Measurements from ENCODE around the gene NEK8.
A peak's percentile ranks its signal among the peaks of the same experiment; 100 is the strongest.
"Not testable (repeated sequence)": the region's sequence is repeated elsewhere in the genome, so short reads cannot be mapped to it uniquely, and the experiment has no call there.

NEK8 gene

DNA sequence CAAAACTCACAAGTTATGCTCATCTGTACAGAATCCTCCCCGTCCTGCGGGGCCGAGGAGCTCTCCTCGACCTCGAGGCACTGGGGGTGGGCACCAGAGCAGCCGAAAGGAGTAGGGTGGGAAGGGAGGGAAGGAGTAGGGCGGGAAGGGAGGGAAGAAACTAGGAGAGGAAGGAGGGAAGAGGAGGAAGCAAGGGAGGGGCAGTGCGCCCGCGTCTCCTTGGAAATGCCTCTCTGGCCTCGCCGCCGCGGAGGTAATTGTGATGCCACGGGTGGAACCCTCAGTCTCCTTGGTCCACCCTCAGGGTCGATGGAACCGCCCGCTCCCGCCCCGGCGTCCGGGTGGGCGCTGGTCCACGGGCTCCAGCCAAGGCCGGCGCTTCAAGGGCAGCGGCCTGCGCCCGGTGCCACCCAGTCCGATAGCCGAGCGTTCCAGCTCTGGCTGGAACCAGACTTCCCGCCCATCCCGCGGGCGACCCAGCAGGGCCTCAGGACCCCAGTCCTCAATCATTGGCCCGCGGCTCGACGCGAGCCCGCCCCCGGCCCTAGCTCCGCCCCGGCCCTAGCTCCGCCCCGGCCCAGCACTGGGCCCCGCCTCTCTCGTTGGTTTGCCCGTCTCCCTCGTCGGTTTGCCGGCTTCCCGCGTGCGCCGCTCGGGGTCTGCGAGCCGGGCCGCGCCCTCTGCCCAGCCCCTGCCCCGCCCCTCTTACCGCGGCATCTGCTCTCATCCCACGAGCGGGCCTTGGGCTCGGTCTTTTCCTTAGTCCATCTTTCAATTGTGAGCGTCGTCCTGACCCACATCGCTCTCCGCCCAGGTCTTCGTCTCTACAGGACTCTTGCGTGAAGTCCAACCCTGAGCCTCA lies 17.5 kb upstream of the NEK8 start:
- peak; percentile 94 for DNase-seq

GRCh38 chr17:28711723-28712031 lies 16.9 kb upstream of the NEK8 start, which contains the start of gene PROCA1:
TSS of gene PROCA1 (minus strand) at chr17:28711888. CDS start at chr17:28711660, 228 bp downstream.
- peak; percentile 46 for DNase-seq

DNA sequence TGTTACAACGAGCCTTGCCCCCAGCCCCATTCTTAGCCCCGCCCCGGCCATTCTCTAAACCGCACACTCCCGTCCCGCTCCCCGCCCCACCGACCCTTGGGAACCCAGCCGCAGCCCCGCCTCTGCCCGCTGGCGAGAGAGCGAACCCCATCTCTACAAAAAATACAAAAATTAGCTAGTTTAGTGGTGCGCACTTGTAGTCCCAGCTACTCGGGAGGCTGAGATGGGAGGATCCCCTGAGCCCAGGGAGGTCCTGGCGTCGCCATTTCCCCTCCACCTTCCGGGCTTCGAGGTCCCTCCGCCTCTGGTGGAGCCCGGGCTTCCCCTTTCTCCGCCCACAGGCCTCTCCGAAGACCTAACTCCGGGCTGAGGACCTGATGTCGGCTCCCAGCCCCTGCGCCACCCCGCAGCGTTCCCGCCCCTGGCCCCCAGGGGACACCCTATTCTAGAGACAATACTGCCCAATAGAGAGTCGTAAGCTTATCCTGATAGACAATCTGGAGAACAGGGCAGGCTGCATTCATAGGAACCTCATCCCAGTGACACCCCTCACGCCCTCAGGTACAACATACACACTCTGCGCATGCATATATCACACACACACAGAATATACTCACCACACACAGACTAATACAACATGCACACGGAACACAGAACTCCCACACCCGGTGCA lies 16.4 kb upstream of the NEK8 start:
- DNase-seq = peak; percentile 79

DNA sequence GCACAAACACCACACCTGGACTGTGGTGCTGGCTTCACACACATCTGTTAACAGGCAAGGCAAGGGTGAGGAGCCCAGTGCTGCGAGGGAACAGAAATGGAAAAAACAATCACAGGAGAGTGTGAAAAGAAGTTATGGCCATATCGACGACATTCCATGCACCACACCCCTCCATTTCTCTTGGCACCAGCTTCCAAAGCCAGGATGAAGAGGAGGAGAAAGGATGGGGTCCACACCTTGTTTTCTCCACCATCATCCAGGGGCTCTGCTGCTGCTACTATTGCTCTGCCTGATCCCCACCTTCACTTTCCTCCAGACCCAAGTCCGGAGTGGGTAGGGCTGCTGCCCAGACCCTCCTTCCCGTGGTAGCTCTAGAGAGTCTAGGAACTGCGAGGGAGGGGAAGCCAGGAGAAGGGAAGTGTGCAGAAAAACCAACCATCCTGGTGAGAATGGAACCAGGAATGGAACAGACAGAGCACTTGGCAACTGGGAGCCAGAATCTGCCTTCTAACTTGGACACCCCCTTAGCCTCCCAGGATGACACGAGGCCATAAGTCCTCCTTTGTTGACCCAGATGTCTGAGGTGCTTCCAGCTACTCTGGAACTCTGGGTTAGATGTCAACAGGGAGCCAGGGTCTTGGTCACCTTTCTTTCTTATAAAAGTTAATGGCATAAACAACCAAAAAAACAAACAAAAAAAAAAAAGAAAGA lies 15.7 kb upstream of the NEK8 start:
- DNase-seq = no peak

DNA sequence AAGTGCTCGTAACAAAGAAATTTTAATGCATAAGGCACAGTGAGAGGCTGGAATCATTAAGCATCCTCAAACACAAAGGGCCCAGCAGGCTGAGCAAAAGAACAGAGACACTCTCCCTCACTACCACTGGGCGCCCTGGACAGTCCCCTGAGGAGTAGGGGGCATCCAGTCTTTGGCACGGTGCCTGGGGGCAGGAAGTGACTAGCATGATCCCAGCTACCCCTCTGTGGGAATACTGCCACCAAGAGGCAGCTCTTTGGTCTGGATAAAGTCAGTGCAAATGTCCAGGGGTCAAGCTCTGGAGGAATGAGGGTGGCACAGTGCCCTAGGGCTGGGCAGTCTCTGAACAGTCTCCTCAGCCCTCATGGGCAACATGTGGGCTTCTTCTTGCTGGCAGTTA lies 14.3 kb upstream of the NEK8 start:
- DNase-seq = no peak

- no peak for DNase-seq
Observed at GRCh38 chr17:28715217-28715616, 13.4 kb upstream of the NEK8 start.

DNA sequence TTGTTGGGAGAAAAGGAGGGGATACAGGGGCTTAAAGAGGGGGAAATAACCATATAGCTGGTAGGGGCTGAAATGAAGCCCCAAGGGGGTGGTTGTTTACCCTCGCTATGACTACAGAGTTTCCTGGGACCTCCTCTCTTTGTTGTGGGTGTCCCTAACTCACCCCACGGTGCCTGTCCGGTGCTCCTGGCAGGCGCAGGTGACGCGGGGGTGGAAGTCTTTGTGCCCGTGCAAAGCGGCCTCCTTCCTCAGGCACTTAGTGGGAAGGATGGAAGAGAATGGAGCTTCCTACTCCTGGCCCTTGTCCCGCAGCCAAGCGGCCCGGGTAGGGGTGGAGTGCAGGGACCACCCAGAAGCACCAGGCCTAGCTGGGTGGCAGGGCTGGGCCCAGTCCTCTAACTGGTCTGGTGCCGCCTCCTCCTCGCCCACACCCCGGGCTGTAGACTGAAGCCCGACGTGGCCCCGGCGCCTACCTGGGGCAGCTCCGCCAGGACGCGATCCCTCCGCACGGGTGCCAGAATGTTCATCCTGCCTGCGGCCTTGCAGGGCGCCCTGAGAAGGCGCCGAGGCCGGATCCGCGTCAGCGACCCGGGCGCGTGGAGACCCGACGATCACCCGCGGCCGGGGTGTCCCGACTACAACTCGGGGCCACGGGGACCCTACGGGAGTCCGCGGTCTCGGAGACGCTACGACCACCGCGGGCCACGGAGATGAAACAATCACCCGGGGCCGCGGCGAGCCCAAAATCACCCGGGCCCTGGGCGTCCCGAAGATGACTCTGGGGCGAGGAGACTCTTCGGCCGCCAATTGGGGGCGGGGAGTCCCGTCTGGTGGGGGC lies 11.6 kb upstream of the NEK8 start:
- DNase-seq = no peak

GRCh38 chr17:28717578-28718332 lies 10.8 kb upstream of the NEK8 start, which contains the start of gene RAB34:
TSS of gene RAB34 (minus strand) at chr17:28717868. CDS start at chr17:28717266, 602 bp downstream.
- DNase-seq = no peak

DNA sequence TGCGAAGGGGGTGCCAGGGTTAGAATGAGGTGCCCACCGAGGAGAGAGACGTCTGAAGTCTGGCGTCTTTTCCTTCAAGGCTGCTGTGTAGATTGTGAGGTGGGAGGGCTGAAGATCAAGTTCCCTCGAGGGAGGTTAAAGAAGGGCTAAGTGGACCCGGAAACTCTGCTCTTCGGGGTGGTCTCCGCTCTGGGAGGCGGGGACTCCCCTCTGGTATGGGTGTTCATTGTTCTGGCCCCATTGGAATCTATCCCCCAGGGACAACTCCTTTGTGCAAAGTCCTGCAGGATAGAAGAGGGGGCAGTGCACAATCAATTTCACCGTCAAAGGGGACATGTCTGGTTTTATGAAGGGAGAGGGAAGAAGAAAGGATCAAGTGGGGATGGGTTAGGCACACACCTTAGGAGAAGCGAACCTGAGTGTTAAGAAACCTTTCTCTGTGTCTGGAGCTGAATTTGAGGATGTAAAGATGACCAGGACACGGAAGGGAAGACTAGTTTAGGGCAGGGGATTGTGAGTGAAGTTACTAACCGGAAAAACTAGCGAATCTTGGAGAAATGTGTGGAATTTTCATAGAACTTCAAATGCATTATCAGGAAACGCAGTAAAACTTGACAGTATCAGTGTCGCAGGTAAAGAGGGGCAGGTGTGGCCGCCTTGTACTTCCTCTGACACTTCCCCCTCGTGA lies 10.1 kb upstream of the NEK8 start:
- no peak for DNase-seq

DNA sequence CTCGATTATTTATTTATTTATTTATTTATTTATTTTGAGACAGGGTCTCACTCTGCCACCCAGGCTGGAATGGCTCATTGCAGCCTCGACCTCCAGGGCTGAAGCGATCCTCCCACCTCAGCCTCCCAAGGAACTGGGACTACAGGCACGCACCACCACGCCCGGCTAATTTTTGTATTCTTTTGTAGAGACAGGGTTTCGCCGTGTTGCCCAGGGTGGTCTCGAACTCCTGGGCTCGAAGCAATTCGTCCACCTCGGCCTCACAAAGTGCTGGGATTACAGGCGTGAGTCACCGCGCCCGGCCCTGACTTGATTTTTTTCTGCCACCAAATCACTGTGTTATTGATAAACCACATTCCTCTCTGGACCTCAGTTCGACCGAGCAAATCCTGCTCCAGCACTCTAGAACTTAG lies 9.6 kb upstream of the NEK8 start:
- no peak for DNase-seq

DNA sequence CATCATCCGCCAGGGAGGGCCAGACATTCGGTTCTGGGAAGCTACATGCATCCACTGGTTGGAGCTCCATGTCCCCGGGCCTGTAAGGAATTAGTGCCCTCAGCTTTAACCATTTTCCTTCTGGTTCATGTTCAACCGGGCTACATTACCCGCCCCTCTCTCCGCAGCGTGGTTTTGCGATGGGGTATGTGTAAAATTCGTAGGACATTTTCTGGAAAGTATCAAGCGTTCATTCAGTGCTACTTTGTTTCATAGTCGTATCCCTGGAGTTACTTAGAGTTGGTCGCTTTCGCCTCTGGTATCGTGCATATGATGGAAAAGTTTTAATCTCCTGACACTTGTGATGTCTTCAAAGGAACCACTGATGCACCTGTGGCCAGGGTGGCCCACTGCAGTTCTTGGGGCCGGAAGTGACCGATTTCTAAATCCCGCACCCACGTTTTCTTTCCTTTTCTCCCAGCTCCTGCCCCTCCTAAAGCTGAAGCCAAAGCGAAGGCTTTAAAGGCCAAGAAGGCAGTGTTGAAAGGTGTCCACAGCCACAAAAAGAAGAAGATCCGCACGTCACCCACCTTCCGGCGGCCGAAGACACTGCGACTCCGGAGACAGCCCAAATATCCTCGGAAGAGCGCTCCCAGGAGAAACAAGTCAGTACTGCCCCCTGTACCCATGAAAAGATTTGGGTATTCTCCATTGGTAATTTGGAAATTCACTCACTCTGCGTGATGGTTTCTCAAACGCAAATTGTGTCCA lies 8.2 kb upstream of the NEK8 start:
- DNase-seq = peak; percentile 46

DNA sequence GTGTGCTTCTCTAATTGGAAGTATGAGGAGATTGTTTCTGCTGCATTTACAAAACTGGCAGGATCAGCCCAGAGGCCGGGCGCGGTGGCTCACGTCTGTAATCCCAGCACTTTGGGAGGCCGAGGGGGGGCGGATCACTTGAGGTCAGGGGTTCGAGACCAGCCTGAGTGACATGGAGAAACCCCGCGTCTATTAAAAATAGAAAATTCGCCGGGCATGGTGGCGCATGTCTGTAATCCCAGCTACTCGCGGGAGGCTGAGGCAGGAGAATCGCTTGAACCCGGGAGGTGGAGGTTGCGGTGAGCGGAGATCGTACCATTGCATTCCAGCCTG lies 7.6 kb upstream of the NEK8 start:
- DNase-seq = not testable (repeated sequence)

DNA sequence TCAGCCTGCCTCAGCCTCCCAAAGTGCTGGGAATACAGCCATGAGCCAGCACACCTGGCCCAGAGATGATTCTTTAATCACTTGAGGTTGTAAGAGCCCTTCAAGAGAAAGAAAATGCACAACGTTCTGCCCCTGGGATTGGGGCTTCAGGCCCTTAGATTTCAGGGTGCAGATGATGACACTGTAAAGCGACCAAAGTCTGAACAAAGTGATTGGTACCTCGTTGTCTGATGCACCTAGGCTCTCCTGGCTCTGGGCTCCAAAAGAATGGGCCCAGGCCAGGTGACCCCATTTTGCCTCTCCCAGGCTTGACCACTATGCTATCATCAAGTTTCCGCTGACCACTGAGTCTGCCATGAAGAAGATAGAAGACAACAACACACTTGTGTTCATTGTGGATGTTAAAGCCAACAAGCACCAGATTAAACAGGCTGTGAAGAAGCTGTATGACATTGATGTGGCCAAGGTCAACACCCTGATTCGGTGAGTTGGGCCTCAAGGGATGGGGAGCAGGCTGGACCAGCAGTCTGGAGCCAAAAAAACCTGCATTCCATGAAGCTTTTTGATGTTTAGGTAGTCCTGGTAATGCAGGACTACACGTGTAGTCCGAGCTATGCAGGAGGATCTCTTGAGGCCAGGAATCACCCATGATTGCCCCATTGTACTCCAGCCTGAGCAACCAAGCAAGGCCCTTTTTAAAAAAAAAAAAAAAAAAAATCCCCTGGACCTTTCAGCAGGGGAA lies 6.0 kb upstream of the NEK8 start:
- no peak for DNase-seq

GRCh38 chr17:28723159-28723835 lies 5.3 kb upstream of the NEK8 start:
- DNase-seq = no peak

DNA sequence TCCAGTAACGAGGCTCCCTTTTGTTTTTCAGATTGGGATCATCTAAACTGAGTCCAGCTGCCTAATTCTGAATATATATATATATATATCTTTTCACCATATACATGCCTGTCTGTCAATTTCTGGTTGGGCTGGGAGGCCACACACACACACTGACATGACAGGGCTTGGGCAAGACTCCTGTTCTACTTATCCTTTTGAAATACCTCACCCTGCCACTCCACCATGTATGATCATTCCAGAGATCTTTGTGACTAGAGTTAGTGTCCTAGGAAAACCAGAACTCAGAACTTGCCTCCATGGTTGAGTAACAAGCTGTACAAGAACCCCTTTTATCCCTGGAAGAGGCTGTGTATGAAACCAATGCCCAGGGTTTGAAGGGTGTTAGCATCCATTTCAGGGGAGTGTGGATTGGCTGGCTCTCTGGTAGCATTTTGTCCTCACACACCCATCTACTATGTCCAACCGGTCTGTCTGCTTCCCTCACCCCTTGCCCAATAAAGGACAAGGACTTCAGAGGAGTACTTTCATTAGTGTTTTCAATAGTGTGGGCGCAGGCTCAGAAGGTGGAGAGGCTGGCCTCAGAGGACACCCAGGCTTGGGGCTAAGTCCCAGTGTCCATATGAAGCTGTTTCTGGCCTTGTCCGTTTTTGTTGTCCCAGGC lies 4.6 kb upstream of the NEK8 start:
- not testable (repeated sequence) for DNase-seq

- no peak for DNase-seq
Observed at GRCh38 chr17:28724500-28725165, 4.0 kb upstream of the NEK8 start.

- no peak for DNase-seq
Observed at GRCh38 chr17:28725166-28725659, 3.4 kb upstream of the NEK8 start.

- DNase-seq = no peak
Observed at GRCh38 chr17:28725660-28726225, 2.8 kb upstream of the NEK8 start.

Measured in CD4-positive, alpha-beta T cell treated with Interleukin-10 for 1 hour (primary cell).